ENCODE results near the gene POLR1C. TPM values are rescaled to one million over a fixed set of nuclear protein-coding genes. Genes with fewer than 3 reads are reported as not detected.
"Not testable (repeated sequence)": the region's sequence is repeated elsewhere in the genome, so short reads cannot be mapped to it uniquely, and the experiment has no call there.

The POLR1C gene
- total RNA-seq, 1 donor, result 22.7 TPM

- H3K4me3 ChIP-seq (ENCODE audit: low read length), result no peak overlapping the region
- H3K27me3 ChIP-seq (ENCODE audit: insufficient read depth, low read length), result no peaks in the 10 kb centered on the region
- no peaks in the 10 kb centered on the region for H3K9me3 ChIP-seq (ENCODE audit: low read depth, low read length)
- H3K4me1 ChIP-seq (ENCODE audit: insufficient read depth, low read length), result no peaks in the 10 kb centered on the region
Measured at GRCh38 chr6:43488667-43489276, 28.1 kb upstream of the POLR1C start.

DNA sequence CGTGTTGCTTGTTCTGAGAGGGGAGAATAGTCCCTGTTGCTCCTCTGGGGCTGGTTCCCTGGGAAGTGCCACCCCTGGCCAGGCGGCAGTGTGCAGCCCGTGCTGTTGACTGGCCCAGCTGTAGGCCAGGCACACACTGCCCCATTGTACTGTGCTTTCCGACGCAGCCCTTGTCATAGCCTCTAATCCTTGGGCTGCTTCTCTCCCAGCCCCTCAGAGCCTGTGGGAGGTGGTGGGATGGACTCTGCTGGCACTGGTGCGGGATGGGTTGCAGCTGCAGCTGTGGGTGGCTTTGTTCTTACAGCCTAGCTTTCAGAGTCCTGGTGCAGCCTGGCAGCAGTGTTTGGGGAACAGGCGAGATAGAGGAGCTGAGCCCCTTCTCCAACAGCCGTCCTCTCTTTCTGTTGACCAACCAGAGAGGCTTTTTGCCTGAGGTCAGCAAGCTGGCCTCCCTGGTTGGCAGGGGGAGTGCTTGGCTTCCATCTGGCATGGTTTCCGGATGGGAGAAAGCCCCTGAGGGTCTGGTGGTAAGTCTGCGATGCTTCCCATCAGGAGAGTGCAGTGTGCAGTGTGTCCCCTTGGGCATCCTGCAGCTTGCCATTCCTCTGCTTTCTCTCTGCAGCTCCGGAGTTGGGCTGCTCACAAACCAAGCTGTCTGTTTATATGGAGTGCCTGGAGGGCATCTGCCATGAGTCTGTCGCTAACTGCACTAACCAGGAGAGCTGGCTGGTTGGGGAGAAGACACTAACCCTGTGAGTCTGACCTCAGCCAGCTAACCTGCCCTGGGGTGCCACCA is 27.4 kb upstream of the POLR1C start:
- Histone ChIP-seq H3K9me3 (ENCODE audit: low read depth, low read length) (no peaks in the 10 kb centered on the region), H3K4me1 (ENCODE audit: insufficient read depth, low read length) (peaks cover 4% of the 10 kb centered on the region), H3K27me3 (ENCODE audit: insufficient read depth, low read length) (no peaks in the 10 kb centered on the region), H3K4me3 (ENCODE audit: low read length) (no peak overlapping the region)

GRCh38 chr6:43490523-43490939 is 26.4 kb upstream of the POLR1C start:
- H3K9me3 ChIP-seq (ENCODE audit: low read depth, low read length), result no peaks in the 10 kb centered on the region
- H3K4me3 ChIP-seq (ENCODE audit: low read length), result no peak overlapping the region
- peaks cover 15% of the 10 kb centered on the region for H3K4me1 ChIP-seq (ENCODE audit: insufficient read depth, low read length)
- H3K27me3 ChIP-seq (ENCODE audit: insufficient read depth, low read length), result no peaks in the 10 kb centered on the region

DNA sequence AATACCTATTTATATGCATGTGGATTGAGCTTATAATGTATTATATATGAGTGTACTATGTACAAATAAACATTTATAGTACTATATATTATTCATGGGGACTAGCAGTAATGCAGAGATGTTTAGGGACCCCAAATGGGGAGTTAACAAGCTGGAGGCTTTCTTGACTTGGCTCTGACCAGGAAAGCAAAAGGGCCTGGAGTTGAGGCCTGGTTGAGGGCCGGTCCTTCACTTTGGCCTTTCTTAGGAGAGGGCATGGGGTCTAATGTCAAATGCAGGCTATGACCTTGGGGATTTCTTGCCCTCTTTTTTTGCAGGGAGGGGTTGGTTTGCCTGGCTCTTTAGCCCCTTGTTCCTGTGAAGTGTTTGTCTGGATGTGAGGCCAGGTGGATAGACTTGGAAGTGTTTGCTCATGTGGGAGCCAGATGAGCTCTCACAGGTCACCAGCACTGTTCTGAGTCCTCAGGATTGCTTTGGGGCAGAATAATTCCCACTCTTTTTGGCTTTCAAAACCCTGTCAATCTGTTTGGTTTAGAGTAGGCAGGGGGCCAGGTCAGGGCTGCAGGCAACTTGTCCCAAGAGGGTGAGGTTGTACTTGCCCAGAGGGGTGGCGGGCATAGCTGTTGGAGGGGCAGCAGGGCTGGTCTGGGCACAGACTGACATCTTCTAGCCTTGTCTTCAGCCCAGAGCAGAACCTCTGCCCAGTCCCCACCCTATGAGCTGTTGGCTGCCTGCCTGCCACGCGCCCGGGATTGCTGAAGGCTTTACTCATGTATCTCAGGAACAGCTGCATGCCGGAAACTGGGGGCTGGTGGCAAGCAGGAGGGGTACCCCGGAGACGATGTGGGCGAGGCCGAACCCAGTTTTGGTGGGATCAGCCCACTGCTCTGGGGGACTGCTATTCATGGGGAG is 24.9 kb upstream of the POLR1C start:
- Histone ChIP-seq H3K9me3 (ENCODE audit: low read depth, low read length) (no peaks in the 10 kb centered on the region), H3K4me3 (ENCODE audit: low read length) (no peak overlapping the region)

DNA sequence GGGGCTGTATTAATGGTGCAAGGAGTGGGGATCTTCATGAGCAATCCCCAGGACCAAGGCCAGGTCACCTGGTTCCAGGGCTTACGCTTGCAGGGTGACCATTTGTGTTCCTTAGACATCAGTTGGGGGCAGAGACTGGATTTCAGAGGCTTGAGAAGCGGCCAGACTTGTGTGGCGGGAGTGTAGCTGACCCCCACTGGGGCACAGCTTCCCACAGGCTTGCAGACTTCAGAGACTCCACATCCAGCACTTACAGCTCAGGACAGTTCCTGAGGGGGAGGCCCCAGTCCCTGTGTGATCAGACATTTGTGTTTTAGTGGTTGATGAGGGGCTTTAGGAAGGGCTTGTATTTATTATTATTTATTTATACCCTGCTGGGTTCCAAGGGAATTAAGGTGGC is 24.2 kb upstream of the POLR1C start:
- Histone ChIP-seq H3K4me1 (ENCODE audit: insufficient read depth, low read length) (peaks cover 18% of the 10 kb centered on the region), H3K9me3 (ENCODE audit: low read depth, low read length) (no peaks in the 10 kb centered on the region), H3K27me3 (ENCODE audit: insufficient read depth, low read length) (no peaks in the 10 kb centered on the region), H3K4me3 (ENCODE audit: low read length) (no peak overlapping the region)

More for the DNA sequence above, 24.9 kb upstream of the POLR1C start:
- no peaks in the 10 kb centered on the region for H3K27me3 ChIP-seq (ENCODE audit: insufficient read depth, low read length)
- H3K4me1 ChIP-seq (ENCODE audit: insufficient read depth, low read length), result peaks cover 18% of the 10 kb centered on the region

- no peaks in the 10 kb centered on the region for H3K9me3 ChIP-seq (ENCODE audit: low read depth, low read length)
- no peaks in the 10 kb centered on the region for H3K27me3 ChIP-seq (ENCODE audit: insufficient read depth, low read length)
- peaks cover 18% of the 10 kb centered on the region for H3K4me1 ChIP-seq (ENCODE audit: insufficient read depth, low read length)
- no peak overlapping the region for H3K4me3 ChIP-seq (ENCODE audit: low read length)
Measured at GRCh38 chr6:43493230-43493629, 23.7 kb upstream of the POLR1C start.

DNA sequence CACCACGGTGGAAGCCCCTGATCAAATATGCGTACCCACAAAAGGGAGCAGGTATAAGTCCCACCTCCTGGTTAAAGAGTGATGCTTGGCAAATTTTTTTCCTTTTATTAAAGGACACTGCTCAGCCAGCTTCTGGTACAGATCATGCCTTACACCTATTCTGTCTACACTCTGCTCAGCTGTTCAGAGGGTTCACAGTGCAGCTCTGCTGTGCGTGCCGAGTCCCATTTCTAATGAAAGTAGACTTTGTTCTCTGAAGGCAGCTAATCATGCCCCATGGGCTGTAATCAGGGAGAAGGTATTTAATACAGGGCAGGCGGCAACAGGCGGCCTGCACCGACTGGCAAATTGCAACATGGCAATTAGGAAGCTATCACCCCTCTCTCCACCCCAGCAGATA is 23.1 kb upstream of the POLR1C start:
- Histone ChIP-seq H3K4me3 (ENCODE audit: low read length) (no peak overlapping the region), H3K4me1 (ENCODE audit: insufficient read depth, low read length) (peaks cover 18% of the 10 kb centered on the region), H3K27me3 (ENCODE audit: insufficient read depth, low read length) (no peaks in the 10 kb centered on the region), H3K9me3 (ENCODE audit: low read depth, low read length) (no peaks in the 10 kb centered on the region)

- Histone ChIP-seq H3K4me3 (ENCODE audit: low read length) (no peak overlapping the region), H3K27me3 (ENCODE audit: insufficient read depth, low read length) (no peaks in the 10 kb centered on the region), H3K9me3 (ENCODE audit: low read depth, low read length) (no peaks in the 10 kb centered on the region), H3K4me1 (ENCODE audit: insufficient read depth, low read length) (peaks cover 18% of the 10 kb centered on the region)
Measured at GRCh38 chr6:43494321-43494720, 22.6 kb upstream of the POLR1C start.

- peaks cover 18% of the 10 kb centered on the region for H3K4me1 ChIP-seq (ENCODE audit: insufficient read depth, low read length)
- H3K27me3 ChIP-seq (ENCODE audit: insufficient read depth, low read length), result no peaks in the 10 kb centered on the region
- no peaks in the 10 kb centered on the region for H3K9me3 ChIP-seq (ENCODE audit: low read depth, low read length)
- H3K4me3 ChIP-seq (ENCODE audit: low read length), result no peak overlapping the region
Measured at GRCh38 chr6:43494766-43495165, 22.1 kb upstream of the POLR1C start.

DNA sequence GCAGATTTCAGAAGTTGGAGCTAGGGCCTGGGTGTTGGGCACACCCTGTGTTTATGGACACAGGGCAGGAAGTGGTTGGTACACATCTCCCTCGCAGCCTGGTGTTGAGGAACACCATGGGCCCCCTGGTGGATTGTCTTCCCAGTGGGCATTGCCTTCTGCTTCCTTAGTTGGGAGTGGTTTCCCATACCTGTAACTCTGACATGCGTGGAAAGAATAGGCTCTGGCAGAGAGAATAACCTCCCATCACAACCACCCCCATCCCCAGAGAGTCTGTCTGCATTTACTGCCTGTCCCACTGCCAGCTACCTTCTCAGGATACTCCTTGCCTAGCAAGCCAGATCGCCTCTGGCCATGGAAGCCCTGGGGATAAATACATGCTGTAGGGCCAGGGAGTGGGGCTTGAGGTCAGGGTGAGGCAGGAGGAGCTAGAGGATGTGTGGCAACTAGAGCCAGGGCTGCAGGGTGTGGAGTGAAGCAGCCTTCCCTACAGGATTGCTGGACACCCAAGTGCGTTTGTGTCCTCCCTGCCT is 21.4 kb upstream of the POLR1C start:
- Histone ChIP-seq H3K9me3 (ENCODE audit: low read depth, low read length) (no peaks in the 10 kb centered on the region), H3K4me3 (ENCODE audit: low read length) (no peak overlapping the region), H3K4me1 (ENCODE audit: insufficient read depth, low read length) (peaks cover 18% of the 10 kb centered on the region)

DNA sequence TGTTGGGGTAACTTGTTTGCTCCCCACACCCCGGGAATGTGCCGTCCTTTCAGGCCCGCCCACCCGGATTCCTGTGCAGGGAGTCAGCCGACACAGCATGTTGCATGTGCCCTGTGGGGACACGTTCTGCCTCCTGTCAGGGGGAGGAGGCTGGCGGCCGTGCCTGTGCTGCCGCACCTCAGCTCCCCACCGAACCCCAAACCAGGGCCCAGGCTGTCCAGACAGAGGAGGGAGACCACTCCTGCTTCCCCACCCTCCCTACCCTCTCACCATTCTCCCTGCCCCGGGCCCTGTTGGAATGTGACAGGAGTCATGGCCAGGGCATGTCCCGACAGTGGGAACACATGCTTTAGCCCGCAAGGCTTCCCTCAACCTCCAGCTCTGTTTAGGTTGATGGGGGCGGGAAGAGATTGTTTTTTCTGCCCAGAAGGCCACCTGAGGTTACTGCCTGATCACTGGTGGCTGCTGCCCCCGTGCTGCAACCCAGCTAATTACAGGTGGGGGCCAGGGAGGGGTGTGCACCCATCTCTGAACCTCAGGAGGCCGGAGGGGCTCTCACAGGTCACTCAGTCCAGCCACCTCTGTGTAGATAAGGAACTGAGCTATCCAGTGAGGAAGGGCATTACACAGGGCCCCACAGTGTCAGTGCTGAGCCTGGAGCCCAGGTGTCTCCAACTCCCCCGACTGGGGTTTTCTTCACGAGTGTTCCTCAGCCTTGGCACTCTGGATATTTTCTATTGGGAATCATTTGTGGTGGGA is 20.3 kb upstream of the POLR1C start:
- H3K4me3 ChIP-seq (ENCODE audit: low read length), result no peak overlapping the region
- no peaks in the 10 kb centered on the region for H3K27me3 ChIP-seq (ENCODE audit: insufficient read depth, low read length)
- H3K9me3 ChIP-seq (ENCODE audit: low read depth, low read length), result no peaks in the 10 kb centered on the region
- H3K4me1 ChIP-seq (ENCODE audit: insufficient read depth, low read length), result peaks cover 18% of the 10 kb centered on the region

More for the DNA sequence above, 21.4 kb upstream of the POLR1C start:
- H3K27me3 ChIP-seq (ENCODE audit: insufficient read depth, low read length), result no peaks in the 10 kb centered on the region

- H3K9me3 ChIP-seq (ENCODE audit: low read depth, low read length), result no peaks in the 10 kb centered on the region
- no peak overlapping the region for H3K4me3 ChIP-seq (ENCODE audit: low read length)
- H3K27me3 ChIP-seq (ENCODE audit: insufficient read depth, low read length), result no peaks in the 10 kb centered on the region
Measured at GRCh38 chr6:43497129-43497396, 19.8 kb upstream of the POLR1C start.

DNA sequence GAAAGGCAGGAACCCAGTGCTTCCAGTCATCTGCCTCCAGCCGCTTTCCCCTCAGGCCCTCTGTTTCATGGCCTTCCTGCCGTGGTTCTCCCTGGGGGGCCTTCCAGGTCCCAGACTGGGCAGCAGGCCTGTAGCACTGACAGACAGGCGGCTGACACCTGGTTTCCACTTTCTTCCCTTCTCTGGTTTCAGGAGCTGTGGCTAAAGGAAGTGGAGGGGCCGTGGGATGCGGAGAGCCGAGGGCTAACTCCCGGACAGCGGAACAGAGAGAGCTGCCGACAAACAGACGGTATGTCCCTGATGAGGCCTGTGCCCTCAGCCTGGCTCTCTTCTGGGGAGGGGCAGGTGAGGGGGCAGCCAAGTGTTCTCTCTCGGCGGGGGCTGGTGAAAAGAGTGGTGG is 19.2 kb upstream of the POLR1C start:
- Histone ChIP-seq H3K4me3 (ENCODE audit: low read length) (no peak overlapping the region), H3K4me1 (ENCODE audit: insufficient read depth, low read length) (peaks cover 18% of the 10 kb centered on the region), H3K9me3 (ENCODE audit: low read depth, low read length) (no peaks in the 10 kb centered on the region), H3K27me3 (ENCODE audit: insufficient read depth, low read length) (no peaks in the 10 kb centered on the region)

More at GRCh38 chr6:43497129-43497396, 19.8 kb upstream of the POLR1C start:
- H3K4me1 ChIP-seq (ENCODE audit: insufficient read depth, low read length), result peaks cover 18% of the 10 kb centered on the region

DNA sequence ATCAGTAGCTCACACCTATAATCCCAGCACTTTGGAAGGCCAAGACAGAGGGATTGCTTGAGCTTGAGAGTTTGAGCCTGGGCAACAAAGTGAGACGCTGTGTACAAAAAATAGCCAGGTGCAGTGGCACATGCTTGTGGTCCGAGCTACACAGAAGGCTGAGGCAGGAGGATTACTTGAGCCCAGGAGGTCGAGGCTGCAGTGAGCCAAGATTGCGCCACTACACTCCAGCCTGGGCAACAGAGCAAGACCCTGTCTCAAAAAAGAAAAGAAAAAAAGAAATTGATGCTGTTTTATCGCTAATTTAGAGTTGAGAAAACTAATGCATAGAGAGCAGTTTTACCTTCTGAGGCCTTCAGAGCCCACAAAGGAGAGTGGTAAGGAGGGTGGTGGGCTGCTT is 18.6 kb upstream of the POLR1C start:
- not testable (repeated sequence) for H3K27me3 ChIP-seq (ENCODE audit: insufficient read depth, low read length)

More for the DNA sequence above, 18.6 kb upstream of the POLR1C start:
- peaks cover 18% of the 10 kb centered on the region for H3K4me1 ChIP-seq (ENCODE audit: insufficient read depth, low read length)
- not testable (repeated sequence) for H3K4me3 ChIP-seq (ENCODE audit: low read length); H3K9me3 ChIP-seq (ENCODE audit: low read depth, low read length)

Measured in mononuclear cell (primary cell).